PC-9 (cell line): ENCODE results near the gene MGAT5. TPM values are rescaled to one million over a fixed set of nuclear protein-coding genes. Genes with fewer than 3 reads are reported as not detected.

Experiments
- BruUV-seq: library from RNA; stranded (reverse); fragments of 400-500 nt; replicated peaks from 2 replicates; lab custom pipeline; 2021; lab: Mats Ljungman, UMichigan
- CTCF ChIA-PET: fragments of 300-600 bp; sonication (Branson Sonifier 250); formaldehyde crosslinking; loops from one replicate; lab custom pipeline; 2022; ENCODE audit warnings: antibody characterized with exemption; lab: Charles Lee
- POLR2A ChIA-PET: fragments of 300-600 bp; sonication (Branson Sonifier 250); formaldehyde crosslinking; loops from one replicate; lab custom pipeline; 2022; ENCODE audit warnings: antibody characterized with exemption; ENCODE audit not compliant: unreplicated experiment; lab: Charles Lee
- DNase-seq, 2 experiments: peaks; one replicate each; pipeline versions ENCODE4 v3.0.0 to v3.0.0-alpha.2; 2015 to 2022; ENCODE audit warnings: mixed read lengths in 1 of 2
- H2AFZ ChIP-seq: fragments of 200-600 bp; sonication (generic); 2 replicates; pipeline ENCODE4 v1.8.1; 2017; ENCODE audit warnings: antibody characterized with exemption
- H3F3A ChIP-seq: fragments of 200-600 bp; sonication (generic); 2 replicates; pipeline ENCODE4 v1.8.1; 2017; ENCODE audit warnings: antibody characterized with exemption, mild to moderate bottlenecking, low read depth; ENCODE audit not compliant: insufficient read depth
- H3K27ac ChIP-seq: fragments of 200-600 bp; sonication (generic); 2 replicates; pipeline ENCODE4 v1.6.1; 2016; ENCODE audit warnings: mixed run types
- H3K27me3 ChIP-seq: fragments of 200-600 bp; sonication (generic); 2 replicates; pipeline ENCODE4 v1.6.1; 2016; ENCODE audit warnings: low read depth, mixed run types; ENCODE audit not compliant: insufficient read depth
- H3K36me3 ChIP-seq: fragments of 200-600 bp; sonication (generic); 2 replicates; pipeline ENCODE4 v1.6.1; 2016; ENCODE audit warnings: low read depth, mixed run types
- H3K4me1 ChIP-seq: fragments of 200-600 bp; sonication (generic); replicated peaks from 2 replicates; pipeline ENCODE4 v1.6.1; 2016; ENCODE audit warnings: mixed run types; ENCODE audit not compliant: insufficient read depth
- H3K4me2 ChIP-seq: fragments of 200-600 bp; sonication (generic); 2 replicates; pipeline ENCODE4 v1.6.1; 2017; ENCODE audit warnings: mixed run types
- H3K4me3 ChIP-seq: fragments of 200-600 bp; sonication (generic); 2 replicates; pipeline ENCODE4 v1.6.1; 2016; ENCODE audit warnings: mixed run types
- H3K79me2 ChIP-seq: fragments of 200-600 bp; sonication (generic); 2 replicates; pipeline ENCODE4 v1.6.1; 2017; ENCODE audit warnings: low read depth, mixed run types
- H3K9me2 ChIP-seq: fragments of 200-600 bp; sonication (generic); 2 replicates; pipeline ENCODE4 v1.8.1; 2017; ENCODE audit warnings: mild to moderate bottlenecking; ENCODE audit not compliant: insufficient read depth
- H3K9me3 ChIP-seq: fragments of 200-600 bp; sonication (generic); 2 replicates; pipeline ENCODE4 v1.8.1; 2016; ENCODE audit warnings: low read depth; ENCODE audit not compliant: insufficient read depth
- H4K20me1 ChIP-seq: fragments of 200-600 bp; sonication (generic); 2 replicates; pipeline ENCODE4 v1.8.1; 2017; ENCODE audit not compliant: insufficient read depth
- EZH2 ChIP-seq: fragments of 200-600 bp; sonication (generic); IDR thresholded peaks from 2 replicates; pipeline ENCODE4 v1.8.0; 2017; ENCODE audit warnings: antibody characterized with exemption, low read depth
- intact Hi-C: fragments of 100-400 bp; cut with micrococcal nuclease; formaldehyde crosslinking; loops from one replicate; pipeline ENCODE4 v1.10.0; 2022; ENCODE audit not compliant: unreplicated experiment
- total RNA-seq: library from RNA; stranded (reverse); gene quantifications from 2 replicates; pipeline ENCODE4 v1.2.3, GENCODE V29; 2021
- TF ChIP-seq, protein P1 (sequence below): fragments of 200-600 bp; sonication (generic); conservative IDR thresholded peaks from 2 replicates; pipeline ENCODE4 v1.6.1; 2017; ENCODE audit warnings: mixed run types, antibody characterized with exemption, mild to moderate bottlenecking, moderate library complexity

Gene MGAT5
- total RNA-seq, 1 experiment from 2014 or later = 33.5 TPM

DNA sequence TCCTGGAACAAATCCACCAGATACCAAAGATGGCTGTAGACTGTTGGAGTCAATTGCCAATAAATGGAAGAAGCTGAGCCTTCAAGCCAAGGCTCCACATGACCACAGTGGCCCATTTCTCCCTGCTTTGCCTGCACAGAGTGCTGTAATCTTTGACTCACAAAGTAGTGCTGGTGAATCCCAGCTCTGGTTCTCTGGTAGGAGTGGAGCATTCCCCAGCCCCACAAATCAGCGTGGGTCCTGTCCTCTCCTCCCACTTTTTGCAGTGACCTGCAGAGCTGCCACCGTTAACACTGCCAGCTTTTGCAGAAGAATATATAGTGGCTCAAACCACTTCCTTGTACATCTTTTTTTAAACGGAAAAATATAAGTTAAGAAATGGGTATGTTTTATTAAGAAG, 93.9 kb downstream of the MGAT5 start:
- H4K20me1 ChIP-seq = no peaks in the 10 kb centered on the region
- H3K4me1 ChIP-seq = no peaks in the 10 kb centered on the region
- no peaks in the 10 kb centered on the region for H3K36me3 ChIP-seq
- ChIA-PET CTCF (no interaction called here), POLR2A (no interaction called here)
- no peaks in the 10 kb centered on the region for H3F3A ChIP-seq
- H3K79me2 ChIP-seq = no peaks in the 10 kb centered on the region
- no peaks in the 10 kb centered on the region for H3K9me3 ChIP-seq
- H3K27me3 ChIP-seq = no peaks in the 10 kb centered on the region
- H3K27ac ChIP-seq = no peak overlapping the region
- no peak overlapping the region for H3K4me2 ChIP-seq
- H3K4me3 ChIP-seq = no peak overlapping the region
- intact Hi-C loops = no loop called here
- H3K9me2 ChIP-seq = no peaks in the 10 kb centered on the region
- BruUV-seq = no TSS peak
- DNase-seq = no peak
- TF ChIP-seq, protein P1, sequence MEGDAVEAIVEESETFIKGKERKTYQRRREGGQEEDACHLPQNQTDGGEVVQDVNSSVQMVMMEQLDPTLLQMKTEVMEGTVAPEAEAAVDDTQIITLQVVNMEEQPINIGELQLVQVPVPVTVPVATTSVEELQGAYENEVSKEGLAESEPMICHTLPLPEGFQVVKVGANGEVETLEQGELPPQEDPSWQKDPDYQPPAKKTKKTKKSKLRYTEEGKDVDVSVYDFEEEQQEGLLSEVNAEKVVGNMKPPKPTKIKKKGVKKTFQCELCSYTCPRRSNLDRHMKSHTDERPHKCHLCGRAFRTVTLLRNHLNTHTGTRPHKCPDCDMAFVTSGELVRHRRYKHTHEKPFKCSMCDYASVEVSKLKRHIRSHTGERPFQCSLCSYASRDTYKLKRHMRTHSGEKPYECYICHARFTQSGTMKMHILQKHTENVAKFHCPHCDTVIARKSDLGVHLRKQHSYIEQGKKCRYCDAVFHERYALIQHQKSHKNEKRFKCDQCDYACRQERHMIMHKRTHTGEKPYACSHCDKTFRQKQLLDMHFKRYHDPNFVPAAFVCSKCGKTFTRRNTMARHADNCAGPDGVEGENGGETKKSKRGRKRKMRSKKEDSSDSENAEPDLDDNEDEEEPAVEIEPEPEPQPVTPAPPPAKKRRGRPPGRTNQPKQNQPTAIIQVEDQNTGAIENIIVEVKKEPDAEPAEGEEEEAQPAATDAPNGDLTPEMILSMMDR = no peak
- TF ChIP-seq EZH2 = no peak
- H2AFZ ChIP-seq = no peak overlapping the region

DNA sequence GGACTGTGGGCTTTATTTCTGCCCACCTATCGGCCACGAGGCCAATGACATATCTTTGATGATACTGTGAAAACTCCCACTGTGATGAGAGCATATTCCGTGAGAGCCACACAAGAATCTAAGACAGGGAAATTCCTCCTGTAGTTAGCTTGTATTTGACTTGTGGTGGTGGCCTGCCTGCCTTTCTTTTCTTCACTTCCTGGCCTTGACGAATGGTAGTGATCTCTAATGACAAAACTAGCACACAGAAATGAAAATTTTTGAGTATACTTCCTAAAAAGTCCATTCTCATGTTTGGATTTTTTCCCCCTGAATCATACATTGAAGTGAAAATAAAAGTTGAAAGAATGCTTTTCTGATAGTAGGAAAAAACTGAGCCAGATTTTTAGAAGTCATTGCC, 94.4 kb downstream of the MGAT5 start:
- Histone ChIP-seq H3F3A (no peaks in the 10 kb centered on the region), H3K79me2 (no peaks in the 10 kb centered on the region), H3K27ac (no peak overlapping the region), H3K4me2 (no peak overlapping the region), H2AFZ (no peak overlapping the region), H3K4me3 (no peak overlapping the region), H3K27me3 (no peaks in the 10 kb centered on the region), H3K4me1 (no peaks in the 10 kb centered on the region), H3K9me3 (no peaks in the 10 kb centered on the region), H4K20me1 (no peaks in the 10 kb centered on the region), H3K9me2 (no peaks in the 10 kb centered on the region), H3K36me3 (no peaks in the 10 kb centered on the region)
- no peak for TF ChIP-seq EZH2
- TF ChIP-seq, protein P1 = no peak
- intact Hi-C loops = no loop called here
- ChIA-PET POLR2A (no interaction called here), CTCF (no interaction called here)
- no TSS peak for BruUV-seq
- DNase-seq = no peak

DNA sequence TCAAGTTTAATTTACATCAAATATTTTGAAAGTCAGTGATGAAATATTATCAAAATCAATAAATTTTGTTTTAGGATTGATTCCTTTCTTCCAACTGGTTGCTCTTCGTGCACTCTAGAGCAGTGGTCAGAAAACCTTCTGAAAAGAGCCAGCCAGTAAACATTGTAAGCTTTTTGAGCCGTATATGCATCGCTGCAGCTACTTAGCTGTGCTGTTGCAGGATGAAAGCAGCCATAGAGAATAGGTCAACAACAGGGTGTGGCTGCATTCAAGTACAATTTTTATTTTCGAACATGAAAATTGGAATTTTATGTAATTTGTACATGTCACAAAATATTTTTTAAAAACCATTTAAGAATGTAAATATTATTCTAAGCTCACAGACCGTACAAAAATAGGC, 94.9 kb downstream of the MGAT5 start:
- no peak for DNase-seq
- intact Hi-C loops = no loop called here
- Histone ChIP-seq H3K4me2 (no peak overlapping the region), H3K4me3 (no peak overlapping the region), H2AFZ (no peak overlapping the region), H3K9me2 (no peaks in the 10 kb centered on the region), H3K27ac (no peak overlapping the region), H3K79me2 (no peaks in the 10 kb centered on the region), H3K27me3 (no peaks in the 10 kb centered on the region), H3K9me3 (no peaks in the 10 kb centered on the region), H4K20me1 (no peaks in the 10 kb centered on the region), H3K4me1 (no peaks in the 10 kb centered on the region), H3F3A (no peaks in the 10 kb centered on the region), H3K36me3 (no peaks in the 10 kb centered on the region)
- CTCF ChIA-PET = no interaction called here
- POLR2A ChIA-PET = no interaction called here
- no TSS peak for BruUV-seq
- TF ChIP-seq EZH2 = no peak

DNA sequence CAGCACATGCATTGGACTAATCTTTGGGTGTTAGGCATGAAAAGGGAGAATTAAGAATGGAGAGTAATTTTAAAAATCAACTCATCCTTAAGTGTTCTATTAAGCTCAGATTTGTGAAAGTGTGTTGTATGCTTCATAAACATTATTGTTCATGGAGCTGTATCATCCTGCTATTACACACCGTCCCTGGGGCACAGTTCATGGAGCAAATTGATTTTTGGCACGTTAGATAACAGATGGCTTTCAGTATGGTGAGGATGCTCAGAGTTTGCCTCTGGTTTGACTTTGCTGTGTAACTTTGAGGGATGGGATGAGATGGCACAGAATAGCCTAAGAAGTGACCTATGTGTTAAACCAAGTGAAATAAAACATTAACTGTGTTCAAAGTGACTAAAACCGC, 97.1 kb downstream of the MGAT5 start:
- no peak for DNase-seq
- Histone ChIP-seq H3K9me2 (no peaks in the 10 kb centered on the region), H3K79me2 (no peaks in the 10 kb centered on the region), H2AFZ (no peak overlapping the region), H3K27ac (no peak overlapping the region), H3K36me3 (no peaks in the 10 kb centered on the region), H3F3A (no peaks in the 10 kb centered on the region), H3K4me1 (no peaks in the 10 kb centered on the region), H3K27me3 (no peaks in the 10 kb centered on the region), H3K4me2 (no peak overlapping the region), H3K9me3 (no peaks in the 10 kb centered on the region), H4K20me1 (no peaks in the 10 kb centered on the region), H3K4me3 (no peak overlapping the region)
- no TSS peak for BruUV-seq
- TF ChIP-seq EZH2 = no peak
- ChIA-PET CTCF (interaction anchor here (0.5 kb wide), 1 partner anchor 1361 kb away, joined by 8 read pairs; no protein-coding TSS in a partner anchor), POLR2A (no interaction called here)
- intact Hi-C loops = no loop called here
